Measurements from ENCODE around the gene PEX26. TPM values are rescaled to one million over a fixed set of nuclear protein-coding genes. Genes with fewer than 3 reads are reported as not detected.

Gene PEX26
- total and polyA plus RNA-seq, 2 of the 13 experiments (the other 11 are each of a cell fraction or from before 2014, with no cell fraction given), result 10.6 to 25.1 TPM

DNA sequence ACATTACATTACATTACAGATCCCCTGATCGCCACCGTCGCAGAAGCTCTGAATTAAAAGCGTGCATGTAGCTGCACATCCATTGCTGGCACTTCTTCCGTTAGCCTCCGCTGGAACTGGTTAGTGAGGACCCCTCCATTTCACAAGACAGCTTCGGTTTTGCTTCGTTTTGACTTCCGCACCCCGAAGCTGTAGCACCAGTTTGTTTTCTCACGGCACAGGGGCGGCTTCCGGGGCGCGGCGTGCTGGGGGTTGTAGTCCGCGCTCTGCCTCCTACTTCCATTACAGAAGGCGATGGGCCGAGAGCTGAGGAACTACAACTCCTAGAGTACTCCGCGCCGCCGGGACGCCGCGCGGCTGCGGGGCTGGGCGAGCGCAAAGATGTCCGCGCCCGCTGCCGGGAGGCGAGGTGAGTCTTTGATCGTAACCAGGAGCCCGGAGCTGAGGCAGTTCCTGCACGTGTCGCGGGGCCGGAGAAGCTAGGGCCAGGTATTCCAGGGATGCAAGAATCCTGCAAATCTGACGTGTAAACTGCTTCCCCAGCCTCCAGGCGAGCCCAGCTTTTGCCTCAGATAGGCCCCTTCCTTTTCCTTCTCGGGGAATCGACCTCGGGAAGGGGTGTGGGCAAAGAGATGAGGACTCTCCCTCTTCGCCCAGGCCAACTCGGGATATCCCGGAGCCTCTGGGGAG, at the start of gene PEX26 (continued):
- TF ChIP-seq, protein P1, sequence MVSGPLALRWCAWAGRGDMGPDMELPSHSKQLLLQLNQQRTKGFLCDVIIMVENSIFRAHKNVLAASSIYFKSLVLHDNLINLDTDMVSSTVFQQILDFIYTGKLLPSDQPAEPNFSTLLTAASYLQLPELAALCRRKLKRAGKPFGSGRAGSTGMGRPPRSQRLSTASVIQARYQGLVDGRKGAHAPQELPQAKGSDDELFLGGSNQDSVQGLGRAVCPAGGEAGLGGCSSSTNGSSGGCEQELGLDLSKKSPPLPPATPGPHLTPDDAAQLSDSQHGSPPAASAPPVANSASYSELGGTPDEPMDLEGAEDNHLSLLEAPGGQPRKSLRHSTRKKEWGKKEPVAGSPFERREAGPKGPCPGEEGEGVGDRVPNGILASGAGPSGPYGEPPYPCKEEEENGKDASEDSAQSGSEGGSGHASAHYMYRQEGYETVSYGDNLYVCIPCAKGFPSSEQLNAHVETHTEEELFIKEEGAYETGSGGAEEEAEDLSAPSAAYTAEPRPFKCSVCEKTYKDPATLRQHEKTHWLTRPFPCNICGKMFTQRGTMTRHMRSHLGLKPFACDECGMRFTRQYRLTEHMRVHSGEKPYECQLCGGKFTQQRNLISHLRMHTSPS (CRISPR knock-in tag; IDR thresholded peaks at IDR 0.05; ENCODE audit: low read depth), result peak; percentile 9; the same call in 1 of the 2 replicates
- TF ChIP-seq KLF11 (CRISPR knock-in tag; IDR thresholded peaks at IDR 0.05) (no peak), EED (CRISPR knock-in tag; IDR thresholded peaks at IDR 0.05) (no peak), NFIC (IDR thresholded peaks at IDR 0.05; ENCODE audit: low read length) (no peak), ZFAT (CRISPR knock-in tag; conservative IDR thresholded peaks at IDR 0.05) (no peak), DNMT3B (CRISPR knock-in tag; conservative IDR thresholded peaks at IDR 0.05) (no peak), DPF2 (CRISPR knock-in tag; IDR thresholded peaks at IDR 0.05; ENCODE audit: borderline replicate concordance, low read depth) (no peak), NAIF1 (CRISPR knock-in tag; IDR thresholded peaks at IDR 0.05; ENCODE audit: borderline replicate concordance) (no peak), AHR (CRISPR knock-in tag; IDR thresholded peaks at IDR 0.05) (peak; percentile 51; the same call in 1 of the 2 replicates), HOXA3 (CRISPR knock-in tag; IDR thresholded peaks at IDR 0.05) (peak; percentile 85), SRF (IDR thresholded peaks at IDR 0.05; ENCODE audit: low read depth, low read length) (no peak)
- TF ChIP-seq, protein P2, sequence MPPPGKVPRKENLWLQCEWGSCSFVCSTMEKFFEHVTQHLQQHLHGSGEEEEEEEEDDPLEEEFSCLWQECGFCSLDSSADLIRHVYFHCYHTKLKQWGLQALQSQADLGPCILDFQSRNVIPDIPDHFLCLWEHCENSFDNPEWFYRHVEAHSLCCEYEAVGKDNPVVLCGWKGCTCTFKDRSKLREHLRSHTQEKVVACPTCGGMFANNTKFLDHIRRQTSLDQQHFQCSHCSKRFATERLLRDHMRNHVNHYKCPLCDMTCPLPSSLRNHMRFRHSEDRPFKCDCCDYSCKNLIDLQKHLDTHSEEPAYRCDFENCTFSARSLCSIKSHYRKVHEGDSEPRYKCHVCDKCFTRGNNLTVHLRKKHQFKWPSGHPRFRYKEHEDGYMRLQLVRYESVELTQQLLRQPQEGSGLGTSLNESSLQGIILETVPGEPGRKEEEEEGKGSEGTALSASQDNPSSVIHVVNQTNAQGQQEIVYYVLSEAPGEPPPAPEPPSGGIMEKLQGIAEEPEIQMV (CRISPR knock-in tag; IDR thresholded peaks at IDR 0.05; ENCODE audit: low read depth), result no peak; the same call in 1 of the 2 replicates
- TF ChIP-seq, protein P3, sequence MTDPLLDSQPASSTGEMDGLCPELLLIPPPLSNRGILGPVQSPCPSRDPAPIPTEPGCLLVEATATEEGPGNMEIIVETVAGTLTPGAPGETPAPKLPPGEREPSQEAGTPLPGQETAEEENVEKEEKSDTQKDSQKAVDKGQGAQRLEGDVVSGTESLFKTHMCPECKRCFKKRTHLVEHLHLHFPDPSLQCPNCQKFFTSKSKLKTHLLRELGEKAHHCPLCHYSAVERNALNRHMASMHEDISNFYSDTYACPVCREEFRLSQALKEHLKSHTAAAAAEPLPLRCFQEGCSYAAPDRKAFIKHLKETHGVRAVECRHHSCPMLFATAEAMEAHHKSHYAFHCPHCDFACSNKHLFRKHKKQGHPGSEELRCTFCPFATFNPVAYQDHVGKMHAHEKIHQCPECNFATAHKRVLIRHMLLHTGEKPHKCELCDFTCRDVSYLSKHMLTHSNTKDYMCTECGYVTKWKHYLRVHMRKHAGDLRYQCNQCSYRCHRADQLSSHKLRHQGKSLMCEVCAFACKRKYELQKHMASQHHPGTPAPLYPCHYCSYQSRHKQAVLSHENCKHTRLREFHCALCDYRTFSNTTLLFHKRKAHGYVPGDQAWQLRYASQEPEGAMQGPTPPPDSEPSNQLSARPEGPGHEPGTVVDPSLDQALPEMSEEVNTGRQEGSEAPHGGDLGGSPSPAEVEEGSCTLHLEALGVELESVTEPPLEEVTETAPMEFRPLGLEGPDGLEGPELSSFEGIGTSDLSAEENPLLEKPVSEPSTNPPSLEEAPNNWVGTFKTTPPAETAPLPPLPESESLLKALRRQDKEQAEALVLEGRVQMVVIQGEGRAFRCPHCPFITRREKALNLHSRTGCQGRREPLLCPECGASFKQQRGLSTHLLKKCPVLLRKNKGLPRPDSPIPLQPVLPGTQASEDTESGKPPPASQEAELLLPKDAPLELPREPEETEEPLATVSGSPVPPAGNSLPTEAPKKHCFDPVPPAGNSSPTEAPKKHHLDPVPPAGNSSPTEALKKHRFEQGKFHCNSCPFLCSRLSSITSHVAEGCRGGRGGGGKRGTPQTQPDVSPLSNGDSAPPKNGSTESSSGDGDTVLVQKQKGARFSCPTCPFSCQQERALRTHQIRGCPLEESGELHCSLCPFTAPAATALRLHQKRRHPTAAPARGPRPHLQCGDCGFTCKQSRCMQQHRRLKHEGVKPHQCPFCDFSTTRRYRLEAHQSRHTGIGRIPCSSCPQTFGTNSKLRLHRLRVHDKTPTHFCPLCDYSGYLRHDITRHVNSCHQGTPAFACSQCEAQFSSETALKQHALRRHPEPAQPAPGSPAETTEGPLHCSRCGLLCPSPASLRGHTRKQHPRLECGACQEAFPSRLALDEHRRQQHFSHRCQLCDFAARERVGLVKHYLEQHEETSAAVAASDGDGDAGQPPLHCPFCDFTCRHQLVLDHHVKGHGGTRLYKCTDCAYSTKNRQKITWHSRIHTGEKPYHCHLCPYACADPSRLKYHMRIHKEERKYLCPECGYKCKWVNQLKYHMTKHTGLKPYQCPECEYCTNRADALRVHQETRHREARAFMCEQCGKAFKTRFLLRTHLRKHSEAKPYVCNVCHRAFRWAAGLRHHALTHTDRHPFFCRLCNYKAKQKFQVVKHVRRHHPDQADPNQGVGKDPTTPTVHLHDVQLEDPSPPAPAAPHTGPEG (CRISPR knock-in tag; IDR thresholded peaks at IDR 0.05), result no peak
- TF ChIP-seq, protein P4, sequence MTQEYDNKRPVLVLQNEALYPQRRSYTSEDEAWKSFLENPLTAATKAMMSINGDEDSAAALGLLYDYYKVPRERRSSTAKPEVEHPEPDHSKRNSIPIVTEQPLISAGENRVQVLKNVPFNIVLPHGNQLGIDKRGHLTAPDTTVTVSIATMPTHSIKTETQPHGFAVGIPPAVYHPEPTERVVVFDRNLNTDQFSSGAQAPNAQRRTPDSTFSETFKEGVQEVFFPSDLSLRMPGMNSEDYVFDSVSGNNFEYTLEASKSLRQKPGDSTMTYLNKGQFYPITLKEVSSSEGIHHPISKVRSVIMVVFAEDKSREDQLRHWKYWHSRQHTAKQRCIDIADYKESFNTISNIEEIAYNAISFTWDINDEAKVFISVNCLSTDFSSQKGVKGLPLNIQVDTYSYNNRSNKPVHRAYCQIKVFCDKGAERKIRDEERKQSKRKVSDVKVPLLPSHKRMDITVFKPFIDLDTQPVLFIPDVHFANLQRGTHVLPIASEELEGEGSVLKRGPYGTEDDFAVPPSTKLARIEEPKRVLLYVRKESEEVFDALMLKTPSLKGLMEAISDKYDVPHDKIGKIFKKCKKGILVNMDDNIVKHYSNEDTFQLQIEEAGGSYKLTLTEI (CRISPR knock-in tag; conservative IDR thresholded peaks at IDR 0.05), result no peak
- TF ChIP-seq, protein P5, sequence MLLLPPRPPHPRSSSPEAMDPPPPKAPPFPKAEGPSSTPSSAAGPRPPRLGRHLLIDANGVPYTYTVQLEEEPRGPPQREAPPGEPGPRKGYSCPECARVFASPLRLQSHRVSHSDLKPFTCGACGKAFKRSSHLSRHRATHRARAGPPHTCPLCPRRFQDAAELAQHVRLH (CRISPR knock-in tag; IDR thresholded peaks at IDR 0.05; ENCODE audit: borderline replicate concordance, low read depth), result peak; percentile 70; the same call in 1 of the 2 replicates
- TF ChIP-seq, protein P6, sequence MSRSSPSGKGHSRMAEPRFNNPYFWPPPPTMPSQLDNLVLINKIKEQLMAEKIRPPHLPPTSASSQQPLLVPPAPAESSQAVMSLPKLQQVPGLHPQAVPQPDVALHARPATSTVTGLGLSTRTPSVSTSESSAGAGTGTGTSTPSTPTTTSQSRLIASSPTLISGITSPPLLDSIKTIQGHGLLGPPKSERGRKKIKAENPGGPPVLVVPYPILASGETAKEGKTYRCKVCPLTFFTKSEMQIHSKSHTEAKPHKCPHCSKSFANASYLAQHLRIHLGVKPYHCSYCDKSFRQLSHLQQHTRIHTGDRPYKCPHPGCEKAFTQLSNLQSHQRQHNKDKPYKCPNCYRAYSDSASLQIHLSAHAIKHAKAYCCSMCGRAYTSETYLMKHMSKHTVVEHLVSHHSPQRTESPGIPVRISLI (CRISPR knock-in tag; IDR thresholded peaks at IDR 0.05; ENCODE audit: borderline replicate concordance), result no peak
